GM23338 (cell line): ENCODE measurements around the gene PRKAR1B.

Source experiments
- CTCF ChIP-seq, 2 experiments: fragments of 200-600 bp in 1 of 2; sonication (generic) in 1 of 2; conservative IDR thresholded peaks; 2 replicates each; pipeline versions ENCODE4 v1.5.1 to v1.6.1; 2016 to 2017; ENCODE audit warnings: antibody characterized with exemption in 2 of 2, low read depth in 2 of 2, mild to moderate bottlenecking in 2 of 2, moderate library complexity in 1 of 2
- EZH2 ChIP-seq: fragments of 200-600 bp; sonication (generic); IDR thresholded peaks from one replicate; pipeline ENCODE4 v1.8.0; 2017; ENCODE audit warnings: antibody characterized with exemption, mild to moderate bottlenecking, low read depth; ENCODE audit not compliant: unreplicated experiment
- EZH2phosphoT487 ChIP-seq: fragments of 200-600 bp; sonication (generic); IDR thresholded peaks from one replicate; pipeline ENCODE4 v1.8.1; 2018; ENCODE audit warnings: antibody characterized with exemption; ENCODE audit not compliant: unreplicated experiment
- POLR2AphosphoS5 ChIP-seq: IDR thresholded peaks from 2 replicates; pipeline ENCODE4 v1.6.1; 2016; ENCODE audit warnings: antibody characterized with exemption, low read depth
- STAT1 ChIP-seq: IDR thresholded peaks from one replicate; pipeline ENCODE4 v1.6.1; 2016; ENCODE audit warnings: antibody characterized with exemption; ENCODE audit not compliant: unreplicated experiment

DNA sequence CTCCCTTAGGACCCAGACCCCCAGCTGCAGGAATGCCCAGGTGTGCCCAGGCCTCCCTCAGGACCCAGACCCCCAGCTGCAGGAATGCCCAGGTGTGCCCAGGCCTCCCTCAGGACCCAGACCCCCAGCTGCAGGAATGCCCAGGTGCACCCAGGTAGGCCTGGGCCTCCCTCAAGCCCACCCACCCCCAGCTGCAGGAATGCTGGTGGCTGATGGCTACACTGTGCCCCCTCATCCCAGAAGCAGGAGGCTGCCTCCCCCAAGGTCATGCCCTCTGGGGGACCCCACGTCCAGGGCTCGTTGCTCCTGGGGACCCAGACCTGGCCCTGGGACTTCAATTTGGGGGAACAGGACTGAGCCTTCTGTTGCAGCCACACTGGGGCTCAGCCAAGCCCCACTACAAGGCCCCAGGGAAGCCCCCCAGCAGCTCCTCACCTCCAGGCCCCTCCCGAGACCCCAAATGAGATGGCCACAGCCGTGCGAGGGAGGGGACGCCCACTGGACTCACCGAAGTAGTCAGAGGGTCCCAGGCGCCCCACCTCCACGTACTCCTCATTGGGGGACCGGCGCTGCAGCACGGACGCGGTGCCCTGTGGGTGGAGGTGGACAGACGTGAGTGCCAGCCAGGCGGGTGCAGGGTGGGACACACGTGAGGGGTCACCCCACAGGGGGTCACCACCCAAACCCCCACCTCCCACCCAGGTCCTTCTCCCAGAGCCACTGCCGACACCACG, 176.0 kb downstream of the PRKAR1B start:
- TF ChIP-seq STAT1 (no peak), POLR2AphosphoS5 (no peak), CTCF (conservative IDR thresholded peaks at IDR 0.05; ENCODE audit: low read depth in 2 of 2) (no peak), EZH2 (no peak), EZH2phosphoT487 (no peak)
